Mucosa of descending colon (tissue), 3 donors: ENCODE measurements around the gene SGCD. TPM values are rescaled to one million over a fixed set of nuclear protein-coding genes. Genes with fewer than 3 reads are reported as not detected.

Experiments
- ATAC-seq: fragments of 200-7000 bp; cut with Tn5 transposase; one replicate; pipeline ENCODE4 v1.9.1; 2020; ENCODE audit warnings: mild to moderate bottlenecking, moderate library complexity
- DNase-seq, 3 donors: peaks; one replicate each; pipeline ENCODE4 v3.0.0-alpha.2; 2020
- H3K36me3 ChIP-seq: fragments of 200-600 bp; one replicate; pipeline ENCODE4 v1.8.0; 2021; ENCODE audit warnings: low read depth, mild to moderate bottlenecking
- H3K4me1 ChIP-seq: fragments of 200-600 bp; one replicate; pipeline ENCODE4 v1.8.0; 2021; ENCODE audit warnings: low read depth, mild to moderate bottlenecking
- H3K4me3 ChIP-seq: fragments of 200-600 bp; one replicate; pipeline ENCODE4 v1.8.0; 2021; ENCODE audit warnings: mild to moderate bottlenecking
- H3K9me3 ChIP-seq: fragments of 200-600 bp; one replicate; pipeline ENCODE4 v1.8.0; 2021; ENCODE audit warnings: mild to moderate bottlenecking
- intact Hi-C, 2 donors: fragments of 100-400 bp; cut with DNase I in 1 of 2; cut with micrococcal nuclease in 1 of 2; formaldehyde crosslinking; loops; one replicate each; pipeline versions ENCODE4 v1.11.0 to v1.11.1; 2022; cut with DNase I, micrococcal nuclease
- total RNA-seq, 3 donors: library from RNA; stranded (reverse); fragmentation: NEBNext Ultra II Directional in 2 of 3; extraction: Animal tissue kit (Norgen Biotek cat#: 25700) in 2 of 3; gene quantifications; one replicate each; pipeline versions ENCODE4 v1.2.1 to v1.2.4, GENCODE V29; 2021 to 2023
- TF ChIP-seq, protein P1 (sequence below): fragments of 200-600 bp; IDR thresholded peaks from one replicate; pipeline ENCODE4 v1.8.0; 2022; ENCODE audit warnings: antibody characterized with exemption, mild to moderate bottlenecking
- donor health status: DM: no; HTN: no; CAD: no; lungs with moderate emphysema.
- donor health status: DM: no; HTN: no; CAD: no.
- donor health status: DM: no; HTN: yes; CAD: no.

SGCD gene
- total RNA-seq, 3 donors from 2014 or later, result 1.2 to 7.4 (median 2.0) TPM

DNA sequence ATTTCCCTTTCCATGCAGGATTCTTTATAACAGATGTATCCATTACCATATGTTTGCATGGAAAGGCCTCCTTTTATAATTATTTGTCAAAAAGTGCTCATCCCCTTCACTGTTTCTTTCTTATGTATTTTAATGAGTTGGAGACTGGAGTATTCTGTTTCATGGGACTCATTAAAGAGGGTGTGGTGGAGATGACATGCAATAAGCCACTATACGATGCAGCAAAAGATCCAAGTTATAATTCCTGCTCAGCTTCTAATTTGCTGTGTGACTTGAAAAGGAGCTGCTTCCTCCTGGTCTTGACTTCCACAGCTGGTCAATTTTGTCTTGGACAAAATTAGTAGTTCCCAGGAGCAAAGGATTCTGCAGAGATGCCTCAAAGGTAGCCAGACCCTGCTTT lies 13.9 kb downstream of the SGCD start:
- intact Hi-C loops, result no loop called here
- no peak overlapping the region for H3K4me3 ChIP-seq
- no peaks in the 10 kb centered on the region for H3K9me3 ChIP-seq
- no peaks in the 10 kb centered on the region for H3K36me3 ChIP-seq
- no peak for ATAC-seq
- no peak for DNase-seq
- TF ChIP-seq, protein P1, sequence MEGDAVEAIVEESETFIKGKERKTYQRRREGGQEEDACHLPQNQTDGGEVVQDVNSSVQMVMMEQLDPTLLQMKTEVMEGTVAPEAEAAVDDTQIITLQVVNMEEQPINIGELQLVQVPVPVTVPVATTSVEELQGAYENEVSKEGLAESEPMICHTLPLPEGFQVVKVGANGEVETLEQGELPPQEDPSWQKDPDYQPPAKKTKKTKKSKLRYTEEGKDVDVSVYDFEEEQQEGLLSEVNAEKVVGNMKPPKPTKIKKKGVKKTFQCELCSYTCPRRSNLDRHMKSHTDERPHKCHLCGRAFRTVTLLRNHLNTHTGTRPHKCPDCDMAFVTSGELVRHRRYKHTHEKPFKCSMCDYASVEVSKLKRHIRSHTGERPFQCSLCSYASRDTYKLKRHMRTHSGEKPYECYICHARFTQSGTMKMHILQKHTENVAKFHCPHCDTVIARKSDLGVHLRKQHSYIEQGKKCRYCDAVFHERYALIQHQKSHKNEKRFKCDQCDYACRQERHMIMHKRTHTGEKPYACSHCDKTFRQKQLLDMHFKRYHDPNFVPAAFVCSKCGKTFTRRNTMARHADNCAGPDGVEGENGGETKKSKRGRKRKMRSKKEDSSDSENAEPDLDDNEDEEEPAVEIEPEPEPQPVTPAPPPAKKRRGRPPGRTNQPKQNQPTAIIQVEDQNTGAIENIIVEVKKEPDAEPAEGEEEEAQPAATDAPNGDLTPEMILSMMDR, result no peak
- no peaks in the 10 kb centered on the region for H3K4me1 ChIP-seq

DNA sequence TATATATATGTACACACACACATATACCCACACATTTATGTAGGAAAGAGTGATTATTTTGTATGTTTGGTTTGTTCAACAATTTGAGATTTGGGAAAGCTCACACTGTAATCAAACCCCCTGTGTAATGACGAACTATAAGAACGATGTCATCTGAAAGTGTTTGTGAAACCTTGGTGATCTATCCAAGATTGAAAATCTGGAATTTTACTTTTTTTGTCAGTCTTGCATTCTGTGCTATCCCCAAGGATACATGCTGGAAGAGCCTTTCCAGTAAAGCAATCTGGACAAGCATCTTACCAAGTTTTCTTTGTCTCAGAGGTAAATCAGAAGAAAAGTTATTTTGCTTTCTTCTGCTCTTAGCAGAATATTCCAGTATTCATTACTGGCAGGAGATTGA lies 23.3 kb downstream of the SGCD start:
- ATAC-seq (no peak), DNase-seq (no peak)
- TF ChIP-seq, protein P1, result no peak
- Histone ChIP-seq H3K4me1 (no peaks in the 10 kb centered on the region), H3K36me3 (no peaks in the 10 kb centered on the region), H3K4me3 (no peak overlapping the region), H3K9me3 (no peaks in the 10 kb centered on the region)
- intact Hi-C loops, result no loop called here

DNA sequence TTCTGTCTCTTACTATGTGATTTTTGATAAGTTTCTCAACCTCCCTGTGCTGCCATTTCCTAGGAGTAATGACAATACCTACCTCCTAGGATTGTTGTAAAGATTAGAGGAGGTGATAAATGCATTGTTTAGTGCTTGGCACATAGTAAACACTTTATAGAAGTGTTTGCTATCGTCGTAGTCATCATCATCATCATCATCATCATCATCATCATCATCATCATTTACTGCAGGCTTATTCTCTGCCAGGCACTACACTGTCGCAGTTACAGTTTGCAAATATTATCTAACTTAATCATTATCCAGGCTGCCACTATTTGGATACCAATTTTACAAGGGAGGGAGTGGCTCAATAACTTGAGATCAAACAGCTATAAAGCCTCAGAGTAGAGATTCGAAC lies 24.5 kb downstream of the SGCD start:
- no peak for DNase-seq
- no peak for ATAC-seq
- Histone ChIP-seq H3K4me3 (no peak overlapping the region), H3K9me3 (no peaks in the 10 kb centered on the region), H3K4me1 (no peaks in the 10 kb centered on the region), H3K36me3 (no peaks in the 10 kb centered on the region)
- intact Hi-C loops, result no loop called here
- TF ChIP-seq, protein P1, result no peak

DNA sequence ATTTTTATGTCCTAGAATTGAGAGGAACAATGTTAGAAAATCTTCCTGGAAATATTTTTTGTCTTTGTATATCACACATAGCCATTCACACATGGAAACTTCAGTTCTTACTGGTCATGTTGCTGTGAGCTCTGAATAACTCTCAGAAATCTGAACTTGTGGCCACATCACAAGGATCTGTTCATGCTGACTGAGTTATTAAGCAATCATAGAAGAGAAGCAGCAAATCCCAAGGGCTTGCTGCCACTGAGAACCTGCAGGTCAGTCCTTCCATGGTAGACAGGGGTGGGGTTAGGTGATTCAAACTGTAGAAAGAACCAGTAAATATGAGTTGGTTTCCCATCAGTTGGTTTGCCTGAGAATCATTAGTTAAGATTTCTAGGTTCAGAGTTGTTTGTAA lies 27.6 kb downstream of the SGCD start:
- H3K36me3 ChIP-seq, result no peaks in the 10 kb centered on the region
- H3K9me3 ChIP-seq, result no peaks in the 10 kb centered on the region
- intact Hi-C loops, result no loop called here
- H3K4me3 ChIP-seq, result no peak overlapping the region
- no peak for ATAC-seq
- TF ChIP-seq, protein P1, result no peak
- no peak for DNase-seq
- no peaks in the 10 kb centered on the region for H3K4me1 ChIP-seq

DNA sequence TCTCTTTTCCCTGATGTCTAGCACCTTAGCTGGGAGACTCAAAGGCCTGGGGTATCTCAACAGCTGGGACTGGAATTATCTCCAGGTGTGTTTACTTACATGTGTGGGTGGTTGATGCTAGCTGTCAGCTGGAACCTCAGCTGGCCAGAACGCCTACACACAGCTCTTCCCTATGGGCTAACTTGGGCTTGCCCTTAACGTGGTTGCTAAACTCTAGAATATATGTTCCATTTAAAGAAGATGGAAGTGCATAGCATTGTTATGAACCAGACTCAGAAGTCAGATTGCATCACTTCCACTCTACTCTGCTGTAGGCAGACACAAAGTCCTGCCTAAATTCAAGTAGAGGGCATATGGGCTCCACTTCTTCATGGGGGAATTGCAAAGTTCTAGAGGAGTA lies 29.3 kb downstream of the SGCD start:
- ATAC-seq, result no peak
- Histone ChIP-seq H3K4me1 (no peaks in the 10 kb centered on the region), H3K4me3 (no peak overlapping the region), H3K9me3 (no peaks in the 10 kb centered on the region), H3K36me3 (no peaks in the 10 kb centered on the region)
- intact Hi-C loops, result no loop called here
- TF ChIP-seq, protein P1, result no peak
- peak in 1 of 3 donors; percentile 2 for DNase-seq

DNA sequence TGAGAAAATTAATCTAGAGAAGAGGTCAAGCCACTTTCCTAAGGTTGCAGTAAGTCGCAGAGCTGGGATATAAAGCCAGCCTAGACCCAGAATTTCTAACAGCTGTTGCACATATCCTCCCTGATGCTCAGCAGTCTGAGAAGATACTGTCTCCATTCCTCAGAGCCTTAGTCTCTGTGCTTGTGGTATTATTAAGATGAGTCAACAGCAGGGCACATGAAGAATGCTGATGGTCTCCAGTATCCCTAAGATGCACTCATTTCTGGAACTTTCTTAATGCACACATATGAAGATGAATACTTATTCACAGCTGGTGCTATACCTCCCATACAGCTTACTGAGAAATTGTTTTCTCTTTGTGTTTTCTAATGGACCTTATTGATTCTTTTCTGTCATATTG lies 32.5 kb downstream of the SGCD start:
- Histone ChIP-seq H3K4me3 (no peak overlapping the region), H3K36me3 (no peaks in the 10 kb centered on the region), H3K9me3 (no peaks in the 10 kb centered on the region), H3K4me1 (no peaks in the 10 kb centered on the region)
- ATAC-seq (no peak), DNase-seq (no peak)
- intact Hi-C loops, result no loop called here
- TF ChIP-seq, protein P1, result no peak
